HTR-8/SVneo (cell line): ENCODE measurements around the gene CIAO2B.
"Not testable (repeated sequence)": the region's sequence is repeated elsewhere in the genome, so short reads cannot be mapped to it uniquely, and the experiment has no call there.

Experiments
- DNase-seq: peaks from one replicate; pipeline ENCODE4 v3.0.0; 2011; ENCODE audit warnings: low spot score, mixed read lengths; ENCODE audit not compliant: insufficient read length
- FAIRE-seq: peaks from 2 replicates; lab custom pipeline; 2011; peaks lifted over from hg19 to GRCh38; lab: Jason Lieb, UNC

CIAO2B gene

DNA sequence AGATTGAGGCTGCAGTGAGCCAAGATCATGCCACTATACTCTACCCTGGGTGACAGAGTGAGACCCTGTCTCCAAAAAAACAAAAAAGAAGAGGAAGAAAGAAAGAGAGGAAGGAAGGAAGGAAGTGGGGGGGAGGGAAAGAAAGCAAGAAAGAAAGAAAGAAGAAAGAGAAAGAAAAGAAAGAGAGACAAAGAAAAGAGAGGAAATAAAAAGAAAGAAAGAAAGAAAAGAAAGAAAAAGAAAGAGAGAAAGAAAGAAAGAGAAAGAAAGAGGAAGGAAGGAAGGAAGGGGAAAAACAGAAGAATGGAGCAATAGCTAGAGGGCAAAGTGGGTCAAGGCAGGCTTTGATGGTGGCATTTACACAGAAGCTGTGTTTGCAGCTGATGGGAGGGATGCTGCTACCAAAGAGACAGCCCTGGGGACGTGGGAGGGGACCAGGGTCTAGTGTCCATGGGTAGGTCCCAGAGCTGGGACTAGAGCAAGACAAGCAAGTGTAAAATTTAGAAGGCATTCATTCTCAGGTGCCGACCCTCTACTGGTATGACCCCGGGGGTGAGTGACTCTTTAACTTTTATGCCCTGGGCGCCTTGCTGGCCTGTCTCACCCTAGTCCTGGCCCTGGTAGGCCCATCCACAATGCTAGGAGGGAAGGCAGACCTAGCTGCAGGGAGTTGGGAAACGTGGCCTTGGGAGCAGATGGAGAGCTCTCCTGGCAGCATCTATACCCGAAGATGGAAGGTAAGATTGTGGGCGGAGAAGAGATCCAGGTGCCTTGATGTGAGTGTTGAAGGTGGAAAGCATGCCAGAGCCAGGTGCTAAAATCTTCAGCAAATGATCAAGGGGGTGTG lies 24.9 kb upstream of the CIAO2B start:
- DNase-seq (no peak), FAIRE-seq (no peak)

DNA sequence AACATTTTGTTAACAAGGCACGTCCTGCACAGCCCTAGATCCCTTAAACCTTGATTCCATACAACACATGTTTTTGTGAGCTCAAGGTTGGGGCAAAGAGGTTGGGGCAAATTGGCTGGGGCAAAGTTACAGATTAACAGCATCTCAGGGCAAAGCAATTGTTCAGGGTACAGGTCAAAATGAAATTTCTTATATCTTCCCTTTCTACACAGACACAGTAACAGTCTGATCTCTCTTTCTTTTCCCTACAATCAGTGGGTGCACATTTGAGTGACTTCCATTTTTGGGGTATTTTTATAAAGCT lies 21.9 kb upstream of the CIAO2B start:
- DNase-seq, FAIRE-seq: not testable (repeated sequence)

DNA sequence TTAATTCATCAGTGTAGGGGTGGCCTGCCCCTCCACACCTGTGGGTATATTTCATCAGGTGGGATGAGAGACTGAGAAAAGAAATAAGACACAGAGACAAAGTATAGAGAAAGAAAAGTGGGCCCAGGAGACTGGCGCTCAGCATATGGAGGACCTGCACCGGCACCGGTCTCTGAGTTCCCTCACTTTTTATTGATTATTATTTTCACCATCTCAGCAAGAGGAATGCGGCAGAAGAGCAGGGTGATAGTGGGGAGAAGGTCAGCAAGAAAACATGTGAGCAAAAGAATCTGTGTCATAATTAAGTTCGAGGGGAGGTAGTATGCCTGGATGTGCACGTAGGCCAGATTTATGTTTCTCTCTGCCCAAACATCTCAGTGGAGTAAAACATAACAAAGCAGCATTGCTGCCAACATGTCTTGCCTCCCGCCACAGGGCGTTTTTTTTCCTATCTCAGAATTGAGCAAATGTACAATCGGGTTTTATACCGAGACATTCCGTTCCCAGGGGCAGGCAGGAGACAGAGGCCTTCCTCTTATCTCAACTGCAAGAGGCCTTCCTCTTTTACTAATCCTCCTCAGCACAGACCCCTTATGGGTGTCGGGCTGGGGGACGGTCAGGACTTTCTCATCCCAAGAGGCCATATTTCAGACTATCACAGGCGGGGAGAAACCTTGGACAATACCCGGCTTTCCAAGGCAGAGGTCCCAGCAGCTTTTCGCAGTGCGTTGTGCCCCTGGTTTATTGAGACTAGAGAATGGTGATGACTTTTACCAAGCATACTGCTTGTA lies 21.4 kb upstream of the CIAO2B start:
- not testable (repeated sequence) for FAIRE-seq, DNase-seq

DNA sequence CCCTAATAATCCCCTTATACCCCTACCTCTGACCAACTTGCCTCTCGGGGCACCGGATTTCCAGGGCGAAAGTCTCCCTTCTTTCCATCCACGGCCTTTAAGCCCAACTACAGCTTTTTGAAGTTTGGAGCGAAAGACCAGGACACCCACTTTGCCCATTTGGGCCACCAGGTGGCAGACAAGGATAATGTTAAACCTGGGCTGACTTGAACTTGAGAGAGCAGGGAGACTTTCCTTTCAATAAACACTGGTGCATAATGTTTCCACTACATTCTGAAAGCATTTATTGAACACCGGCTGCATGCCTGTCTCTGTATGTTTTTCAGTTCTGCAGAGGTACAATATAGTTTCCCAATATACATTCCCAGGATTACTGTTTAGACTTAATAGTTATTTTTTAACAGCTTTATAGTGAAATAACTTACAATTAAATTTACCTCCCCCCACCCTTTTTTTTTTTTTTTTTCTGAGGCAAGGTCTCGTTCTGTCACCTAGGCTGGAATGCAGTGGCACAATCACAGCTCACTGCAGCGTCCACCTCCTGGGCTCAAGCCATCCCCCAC lies 20.0 kb upstream of the CIAO2B start:
- DNase-seq (peak; percentile 80), FAIRE-seq (peak; percentile 58)

DNA sequence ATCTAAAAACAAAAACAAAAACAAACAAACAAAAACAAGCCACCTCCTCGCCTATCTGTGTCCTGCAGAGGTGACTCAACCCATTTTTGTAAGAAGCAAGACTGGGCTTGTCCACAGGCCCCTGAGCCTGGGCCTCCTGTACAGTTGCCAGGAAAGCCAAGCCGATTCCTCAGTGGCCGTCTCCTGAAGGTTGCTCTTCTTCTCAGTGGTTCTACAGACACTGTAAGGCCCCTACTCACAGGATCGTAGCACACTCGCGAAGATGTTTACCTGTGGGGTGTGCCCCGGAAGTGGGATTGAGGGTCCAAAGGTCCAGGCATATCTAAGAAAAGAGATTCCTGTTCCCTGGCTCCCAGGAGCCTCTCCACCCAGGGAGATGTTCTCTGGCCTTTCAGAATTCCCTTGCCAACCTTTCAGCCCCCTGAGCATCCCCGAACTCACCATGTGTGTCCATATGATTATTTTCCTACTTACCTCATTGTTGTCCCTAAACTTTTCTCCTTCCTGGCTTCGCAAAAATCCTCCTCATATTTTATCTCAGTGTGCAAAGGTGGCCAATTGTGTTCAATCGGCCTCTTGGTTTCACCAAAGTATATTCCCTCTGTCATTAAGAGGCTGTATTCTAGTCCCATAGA lies 19.4 kb upstream of the CIAO2B start:
- DNase-seq = no peak
- FAIRE-seq = no peak

DNA sequence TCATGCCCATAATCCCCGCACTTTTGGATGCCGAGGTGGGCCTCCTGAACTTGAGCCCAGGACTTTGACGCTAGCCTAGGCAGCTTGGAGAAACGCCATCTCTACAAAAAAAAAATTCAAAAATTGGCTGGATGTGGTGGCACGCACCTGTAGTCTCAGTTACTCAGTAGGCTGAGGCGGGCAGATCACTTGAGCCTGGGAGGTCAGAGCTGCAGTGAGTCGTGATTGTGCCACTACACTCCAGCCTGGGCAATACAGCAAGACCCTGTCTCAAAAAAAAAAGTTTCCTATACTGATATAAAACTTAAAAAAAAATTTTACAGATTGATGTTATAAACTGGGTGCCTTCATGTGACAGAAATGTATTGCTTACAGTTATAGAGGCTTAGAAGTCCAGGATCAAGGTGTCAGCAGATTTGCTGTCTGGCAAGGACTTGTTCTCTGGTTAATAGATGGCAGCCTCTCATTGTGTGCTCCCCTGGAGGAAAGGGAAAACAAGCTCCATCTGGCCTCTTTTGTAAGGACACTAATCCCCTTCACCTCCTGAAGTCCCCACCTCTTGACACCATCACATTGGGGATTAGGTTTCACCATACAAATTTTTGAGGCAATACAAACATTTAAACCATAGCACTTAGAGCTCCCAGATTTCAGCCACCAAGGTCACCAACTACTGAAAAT lies 18.4 kb upstream of the CIAO2B start:
- no peak for FAIRE-seq

DNA sequence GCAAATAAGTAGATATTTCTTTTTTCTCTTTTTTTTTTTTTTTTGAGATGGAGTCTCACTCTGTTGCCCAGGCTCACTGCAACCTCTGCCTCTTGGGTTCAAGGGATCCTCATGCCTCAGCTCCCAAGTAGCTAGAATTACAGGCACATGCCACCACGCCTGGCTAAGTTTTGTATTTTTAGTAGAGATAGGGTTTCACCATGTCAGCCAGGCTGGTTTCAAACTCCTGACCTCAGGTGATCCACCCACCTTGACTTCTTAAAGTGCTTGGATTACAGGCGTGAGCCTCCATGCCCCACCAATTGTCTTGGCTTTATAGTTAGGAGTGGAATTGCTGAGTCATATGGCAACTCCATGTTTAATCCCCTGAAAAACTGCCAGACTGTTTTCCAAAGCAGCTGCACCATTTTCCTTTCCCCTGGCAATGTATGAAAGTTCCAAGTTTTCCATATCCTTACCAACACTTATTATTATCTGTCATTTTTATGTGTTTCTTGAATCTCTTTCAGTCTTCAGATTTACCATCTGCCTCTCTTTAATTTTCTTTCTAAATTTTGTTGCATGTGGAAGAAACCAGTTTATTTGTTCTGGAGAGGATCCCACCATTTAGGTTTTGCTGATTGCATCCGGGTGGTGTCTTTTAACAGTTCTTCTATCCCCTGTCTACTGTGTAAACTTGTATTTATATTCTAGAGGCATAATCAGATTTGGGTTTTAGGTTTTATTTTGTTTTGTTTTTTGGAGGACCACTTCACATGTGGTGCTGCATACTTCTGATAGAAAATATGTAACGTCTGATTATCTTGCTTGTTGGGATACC lies 17.0 kb upstream of the CIAO2B start:
- FAIRE-seq = no peak
- DNase-seq = no peak

More for the DNA sequence above, 18.4 kb upstream of the CIAO2B start:
- DNase-seq = no peak

DNA sequence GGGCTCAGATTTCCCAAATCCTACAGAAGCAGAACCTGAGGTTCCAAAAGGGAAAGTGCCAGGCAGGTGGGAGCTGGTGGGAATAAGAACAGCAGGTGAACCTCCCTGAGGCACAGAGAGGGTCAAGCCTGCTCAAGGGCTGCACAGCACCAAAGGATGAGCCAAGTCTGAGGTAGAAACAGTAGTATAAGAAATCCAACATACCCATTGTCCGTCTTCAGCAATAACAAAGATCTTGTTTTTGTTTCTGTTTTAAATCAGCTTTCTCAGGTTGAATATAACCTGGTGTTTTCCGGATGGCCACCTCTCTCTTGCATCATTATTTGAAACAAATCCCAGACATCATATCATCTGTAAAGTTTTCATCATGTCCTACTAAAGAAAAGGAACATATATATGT lies 16.2 kb upstream of the CIAO2B start:
- FAIRE-seq = no peak
- no peak for DNase-seq

DNA sequence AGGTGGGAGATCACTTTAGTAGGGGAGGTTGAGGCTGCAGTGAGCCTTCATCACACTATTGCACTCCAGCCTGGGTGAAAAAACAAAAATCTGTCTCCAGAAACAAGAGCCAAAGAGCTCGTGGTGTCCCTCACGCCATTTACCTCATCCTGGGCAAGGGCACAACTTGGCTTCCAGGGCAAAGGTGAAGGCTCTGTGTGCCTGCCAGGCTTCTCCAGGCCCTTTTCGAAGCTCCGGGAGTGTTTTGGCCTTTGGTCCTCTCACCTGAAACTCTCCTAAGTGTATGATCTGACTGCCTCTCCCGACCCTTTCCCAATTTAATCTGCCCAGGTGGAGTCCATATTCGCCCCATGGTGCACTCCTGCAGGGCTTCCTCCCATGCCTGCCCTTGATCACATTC lies 15.3 kb upstream of the CIAO2B start:
- DNase-seq = no peak
- FAIRE-seq = no peak

DNA sequence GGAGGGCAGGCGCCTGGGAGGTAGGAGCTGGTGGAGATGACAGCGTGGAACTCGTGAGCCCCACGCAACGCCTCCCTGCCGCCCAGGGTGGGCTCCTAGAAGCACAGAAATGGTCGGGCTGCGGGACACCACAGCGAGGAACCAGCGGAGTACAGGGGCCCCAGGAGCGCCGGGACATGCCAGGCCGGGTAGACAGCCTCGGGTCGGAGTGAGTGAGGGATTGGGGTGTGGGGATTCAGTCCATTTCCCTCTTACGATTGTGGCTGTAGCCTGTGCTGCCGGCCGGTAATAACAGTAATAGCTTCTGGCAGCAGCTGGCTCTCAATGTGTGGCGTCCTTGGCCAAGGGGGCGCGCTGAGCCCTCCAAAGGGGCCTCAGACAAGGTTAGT lies 14.6 kb upstream of the CIAO2B start:
- DNase-seq (no peak), FAIRE-seq (no peak)

DNA sequence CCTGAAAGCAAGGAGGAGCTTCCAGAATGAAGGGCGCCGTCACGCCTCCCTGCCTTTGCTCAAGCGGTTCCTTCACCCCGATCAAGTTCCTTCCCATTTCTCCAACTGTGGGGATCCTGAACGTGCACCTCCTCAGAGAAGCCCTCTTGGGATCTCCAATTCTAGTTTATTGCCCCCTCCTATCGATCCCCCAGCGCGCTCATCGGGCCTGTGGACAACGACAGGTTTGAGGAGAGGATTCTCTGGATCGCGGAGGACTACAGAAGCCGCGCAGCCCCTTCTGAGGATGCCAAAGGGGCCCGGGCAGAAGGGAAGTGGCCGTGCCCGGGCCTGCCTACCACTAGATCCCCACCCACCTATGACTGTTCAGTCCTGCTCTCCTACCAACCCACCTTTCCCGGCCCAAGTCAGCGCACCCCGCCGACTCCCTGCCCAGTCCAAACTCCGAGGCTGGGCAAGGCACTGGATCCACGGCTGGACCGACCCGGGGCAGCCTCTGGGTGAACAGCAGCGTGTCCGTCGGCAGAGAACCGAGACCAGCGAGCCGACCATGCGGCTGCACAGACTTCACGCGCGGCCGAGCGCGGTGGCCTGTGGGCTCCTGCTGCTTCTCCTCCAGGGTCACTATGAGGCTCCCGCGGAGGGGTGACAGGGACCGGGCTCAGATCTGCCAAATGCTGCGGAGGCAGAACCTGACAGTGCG lies 14.1 kb upstream of the CIAO2B start:
- FAIRE-seq (peak; percentile 69), DNase-seq (no peak)

DNA sequence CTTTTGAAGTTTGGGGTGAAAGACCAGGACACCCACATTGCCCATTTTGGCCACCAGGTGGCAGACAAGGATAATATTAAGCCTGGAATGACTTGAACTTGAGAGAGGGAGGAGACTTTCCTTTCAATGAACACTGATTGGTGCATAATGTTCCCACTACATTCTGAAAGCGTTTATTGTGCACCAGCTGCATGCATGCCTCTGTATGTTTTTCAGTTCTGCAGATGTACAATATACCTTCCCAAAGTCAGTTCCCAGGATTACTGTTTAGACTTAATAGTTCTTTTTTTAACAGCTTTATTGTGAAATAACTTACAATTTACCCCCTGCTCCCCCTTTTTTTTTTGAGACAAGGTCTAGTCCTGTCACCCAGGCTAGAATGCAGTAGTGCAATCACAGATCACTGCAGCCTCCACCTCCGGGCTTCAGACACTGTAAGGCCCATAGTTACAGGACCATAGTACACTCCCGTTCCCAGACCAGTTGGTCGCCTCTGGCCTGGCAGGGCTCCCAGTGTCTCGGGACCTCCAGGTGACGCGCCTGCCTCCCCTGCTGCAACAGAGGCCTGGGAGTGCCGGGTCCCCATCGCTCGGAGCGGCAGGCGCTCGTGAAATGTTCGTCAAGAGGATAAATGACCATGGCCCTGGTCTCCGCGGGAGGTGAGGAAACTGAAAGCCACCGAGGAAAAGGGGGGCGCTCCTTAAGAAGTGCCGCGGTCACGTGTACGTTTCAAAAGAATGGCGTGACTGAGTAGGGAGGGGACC lies 13.3 kb upstream of the CIAO2B start:
- FAIRE-seq = peak; percentile 93
- DNase-seq = peak; percentile 91

DNA sequence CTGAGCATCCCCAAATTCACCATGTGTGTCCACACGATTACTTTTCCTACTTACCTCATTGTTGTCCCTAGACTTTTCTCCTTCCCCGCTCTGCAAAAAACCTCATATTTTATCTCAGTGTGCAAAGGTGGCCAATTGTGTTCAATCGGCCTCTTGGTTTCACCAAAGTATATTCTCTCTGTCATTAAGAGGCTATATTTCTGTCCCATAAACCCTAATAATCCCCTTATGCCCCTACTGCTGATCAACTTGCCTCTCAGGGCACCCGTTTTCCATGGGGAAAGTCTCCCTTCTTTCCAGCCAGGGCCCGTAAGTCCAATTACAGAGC lies 12.7 kb upstream of the CIAO2B start:
- FAIRE-seq (no peak), DNase-seq (no peak)

DNA sequence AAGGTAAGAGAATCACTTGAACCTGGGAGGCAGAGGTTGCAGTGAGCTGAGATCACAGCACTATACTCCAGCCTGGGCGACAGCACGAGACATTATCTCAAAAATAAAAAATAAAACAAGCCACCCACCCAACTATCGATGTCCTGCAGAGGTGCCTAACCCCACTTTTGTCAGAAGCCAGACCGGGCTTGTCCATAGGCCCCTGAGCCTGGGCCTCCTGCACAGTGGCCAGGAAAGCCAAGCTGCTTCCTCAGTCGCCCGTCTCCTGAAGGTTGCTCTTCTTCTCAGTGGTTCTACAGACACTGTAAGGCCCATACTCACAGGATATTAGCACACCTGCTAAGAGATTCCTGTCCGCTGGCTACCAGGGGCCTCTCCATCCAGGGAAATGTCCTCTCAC lies 12.3 kb upstream of the CIAO2B start:
- FAIRE-seq = no peak
- DNase-seq = no peak

DNA sequence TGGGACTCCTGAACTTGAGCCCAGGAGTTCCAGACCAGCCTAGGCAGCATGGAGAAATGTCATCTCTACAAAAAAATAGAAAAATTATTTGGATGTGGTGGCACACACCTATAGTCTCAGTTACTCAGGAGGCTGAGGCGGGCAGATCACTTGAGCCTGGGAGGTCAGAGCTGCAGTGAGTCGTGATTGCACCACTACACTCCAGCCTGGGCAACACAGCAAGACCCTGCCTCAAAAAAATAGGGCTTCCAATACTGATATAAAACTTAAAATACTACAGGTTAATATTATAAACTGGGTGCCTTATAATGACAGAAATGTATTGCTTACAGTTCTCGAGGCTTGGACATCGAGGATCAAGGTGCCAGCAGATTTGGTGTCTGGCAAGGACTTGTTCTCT lies 11.7 kb upstream of the CIAO2B start:
- no peak for FAIRE-seq
- no peak for DNase-seq

DNA sequence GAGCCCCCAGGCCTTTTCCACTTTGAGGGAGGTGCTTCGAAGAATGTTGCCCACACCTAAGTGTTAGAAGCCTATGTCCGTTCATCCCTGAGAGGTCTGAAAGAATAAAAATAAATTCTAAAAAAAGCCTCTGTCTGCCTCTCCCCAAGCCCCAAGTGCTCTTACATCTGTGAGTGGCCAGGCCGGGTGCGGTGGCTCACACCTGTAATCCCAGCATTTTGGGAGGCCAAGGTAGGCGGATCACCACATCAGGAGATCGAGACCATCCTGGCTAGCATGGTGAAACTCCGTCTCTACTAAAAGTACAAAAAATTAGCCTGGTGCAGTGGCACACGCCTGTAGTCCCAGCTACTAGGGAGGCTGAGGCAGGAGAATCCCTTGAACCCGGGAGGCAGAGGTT lies 10.8 kb upstream of the CIAO2B start:
- FAIRE-seq, DNase-seq: not testable (repeated sequence)

DNA sequence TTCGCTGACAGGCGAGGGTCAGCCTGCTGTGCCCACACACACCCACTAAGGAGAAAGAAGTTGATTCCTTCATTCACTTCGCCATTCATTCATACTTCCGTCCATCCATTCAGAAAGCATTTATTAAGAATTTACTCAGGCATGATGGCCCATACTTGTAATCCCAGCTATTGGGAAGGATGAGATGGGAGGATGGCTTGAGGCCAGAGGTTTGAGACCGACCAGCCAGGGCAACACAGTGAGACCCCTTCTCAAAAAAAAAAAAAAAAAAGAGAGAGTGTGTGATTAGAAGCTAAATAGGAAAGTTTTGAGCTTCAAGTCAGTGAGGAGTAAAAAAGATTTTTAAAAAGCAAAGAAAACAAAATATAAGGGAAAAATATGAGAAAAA lies 9.8 kb upstream of the CIAO2B start:
- FAIRE-seq = no peak

DNA sequence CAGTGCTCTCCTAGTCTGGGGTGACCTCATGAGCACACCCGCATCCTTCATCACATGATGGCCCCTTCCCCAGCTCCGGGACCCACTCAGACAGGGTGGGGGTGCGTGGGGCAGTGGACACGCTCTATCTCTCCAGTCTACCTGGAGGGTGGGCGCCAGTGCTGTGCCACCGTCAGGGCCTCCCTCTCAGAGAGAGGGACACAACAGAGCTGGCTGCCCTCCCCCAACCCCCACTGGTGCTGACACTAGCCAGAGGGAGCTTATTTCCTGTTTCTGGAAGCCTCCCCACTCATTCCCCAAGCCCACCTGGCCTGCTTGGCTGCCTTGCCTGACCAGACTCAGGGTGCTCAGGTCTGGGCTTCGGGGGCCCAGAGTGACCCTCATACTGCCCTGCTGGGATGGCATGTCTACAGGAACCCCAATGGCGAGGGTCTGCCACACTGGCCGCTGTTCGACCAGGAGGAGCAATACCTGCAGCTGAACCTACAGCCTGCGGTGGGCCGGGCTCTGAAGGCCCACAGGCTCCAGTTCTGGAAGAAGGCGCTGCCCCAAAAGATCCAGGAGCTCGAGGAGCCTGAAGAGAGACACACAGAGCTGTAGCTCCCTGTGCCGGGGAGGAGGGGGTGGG lies 9.3 kb upstream of the CIAO2B start:
- FAIRE-seq = no peak
- no peak for DNase-seq

More for the DNA sequence above, 9.8 kb upstream of the CIAO2B start:
- no peak for DNase-seq
